ENCODE data around the gene SOX9.
"Not testable (repeated sequence)": the region's sequence is repeated elsewhere in the genome, so short reads cannot be mapped to it uniquely, and the experiment has no call there.

SOX9 gene

GRCh38 chr17:72111336-72111923 lies 9.4 kb upstream of the SOX9 start:
- DNase-seq: peak in 1 of 2 experiments; percentile 46

GRCh38 chr17:72111926-72112325 lies 8.9 kb upstream of the SOX9 start:
- not testable (repeated sequence) for DNase-seq

GRCh38 chr17:72113751-72114150 lies 7.1 kb upstream of the SOX9 start:
- no peak for DNase-seq

- no peak for DNase-seq
Measured at GRCh38 chr17:72115781-72116525, 4.9 kb upstream of the SOX9 start.

- no peak for DNase-seq
Measured at GRCh38 chr17:72116661-72117521, 3.9 kb upstream of the SOX9 start.

- DNase-seq: no peak
Measured at GRCh38 chr17:72117535-72118334, 3.1 kb upstream of the SOX9 start.

DNA sequence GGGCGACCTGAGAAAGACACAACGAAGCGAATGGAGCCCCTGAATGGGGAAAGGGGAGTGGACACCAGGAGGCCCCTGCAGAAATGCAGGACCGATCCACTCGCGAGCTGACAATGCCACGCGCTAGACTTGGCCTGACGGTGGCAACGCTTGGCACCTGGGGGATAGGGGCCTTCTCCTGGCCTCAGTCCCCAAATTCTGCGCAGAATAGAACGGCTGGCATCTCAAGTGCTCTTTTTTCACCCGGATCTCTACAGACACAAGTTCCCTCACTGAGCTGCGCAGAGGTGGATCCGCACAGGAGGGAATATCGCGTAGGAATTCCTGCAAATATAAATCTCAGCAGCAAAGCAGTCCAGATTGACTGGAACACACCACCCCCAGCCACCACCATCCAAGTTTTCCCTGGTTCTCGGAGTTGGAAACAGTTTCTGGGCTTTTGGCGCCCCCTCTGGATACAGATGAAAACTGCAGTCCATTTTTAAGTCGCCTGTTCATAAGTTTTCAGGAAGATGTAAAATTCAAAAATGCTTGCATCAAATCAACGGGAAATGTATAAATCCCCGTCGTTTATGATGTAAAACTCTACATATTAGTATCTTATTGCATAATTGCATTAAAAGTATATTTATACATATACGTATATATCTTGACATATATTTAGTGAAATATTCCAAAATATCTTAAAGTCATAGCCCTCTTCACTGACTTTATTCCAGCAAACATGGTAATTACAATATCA lies 2.3 kb upstream of the SOX9 start:
- peak; percentile 64 to 78 for DNase-seq

DNA sequence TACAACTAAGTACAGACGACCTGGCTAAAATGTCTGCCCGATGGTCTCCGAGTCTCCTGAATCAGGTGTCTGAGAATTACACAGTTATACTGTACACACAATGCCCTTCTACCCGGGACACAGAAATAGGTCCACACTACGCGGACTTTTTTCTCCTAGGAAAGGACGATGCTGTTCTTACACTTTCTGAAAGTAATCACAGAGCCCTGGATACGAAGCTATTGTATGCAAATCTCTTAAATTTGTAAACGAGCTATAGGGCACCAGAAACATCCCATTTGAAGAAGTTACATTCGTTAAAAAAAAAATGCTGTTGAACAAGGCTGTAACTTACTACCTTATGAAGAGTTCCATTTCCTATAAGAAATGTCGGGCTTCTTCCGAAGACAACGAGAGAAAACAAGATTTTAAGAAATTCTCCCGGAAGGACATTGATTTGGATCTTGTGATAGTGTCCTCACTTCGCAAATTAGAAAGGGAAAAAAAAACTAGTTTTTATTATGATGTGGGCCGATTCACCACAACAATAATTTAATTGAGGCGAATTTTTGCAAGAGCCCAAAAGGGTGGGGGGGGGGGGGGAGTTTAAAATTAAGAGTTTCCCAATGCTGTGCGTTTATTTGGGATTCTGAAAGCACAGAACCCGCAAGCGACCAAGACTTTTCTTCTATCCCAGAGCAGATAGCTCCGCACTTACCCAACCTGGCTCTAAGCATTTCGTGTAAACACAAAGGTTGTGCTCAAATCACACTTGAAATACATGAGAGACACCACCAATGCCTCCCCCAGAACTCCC lies 1.5 kb upstream of the SOX9 start:
- peak in 1 of 2 experiments; percentile 48 for DNase-seq

DNA sequence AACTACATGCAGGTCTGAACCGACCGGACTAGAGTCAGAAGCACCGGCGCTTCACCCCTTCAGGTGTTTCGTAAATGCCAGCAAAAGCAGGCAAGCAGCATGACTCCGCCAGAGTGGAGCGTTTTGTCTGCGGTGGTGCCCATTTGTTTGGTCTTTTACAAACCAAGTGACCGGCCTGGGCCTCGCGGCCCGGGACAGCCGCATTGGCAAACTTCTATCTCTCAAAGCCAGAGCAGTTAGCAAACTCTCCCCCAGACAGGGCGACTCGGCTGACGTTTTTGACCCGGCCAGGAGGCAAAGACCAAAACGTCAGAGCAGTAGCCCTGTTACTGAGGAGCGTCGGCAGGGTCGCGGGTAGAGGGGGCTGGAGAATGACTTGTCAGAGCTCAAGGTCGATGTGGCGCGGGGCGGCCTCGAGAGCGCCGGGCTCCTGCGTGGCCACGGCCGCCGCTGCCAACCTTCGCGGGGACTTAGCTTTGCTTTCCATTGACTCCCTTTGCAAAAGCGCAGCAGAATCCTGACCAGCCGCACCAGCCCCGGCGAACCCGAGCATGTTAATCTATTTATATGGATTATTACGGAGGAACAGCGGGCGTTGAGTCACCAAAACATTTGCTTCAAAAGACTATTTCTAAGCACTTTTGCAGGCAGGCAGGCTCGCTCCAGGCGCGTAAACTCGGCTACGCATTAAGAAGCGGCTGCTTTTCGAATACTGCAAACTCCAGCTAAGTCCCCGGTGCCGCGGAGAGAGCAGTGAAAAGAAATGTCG lies 763 bp upstream of the SOX9 start:
- peak; percentile 82 to 93 for DNase-seq

GRCh38 chr17:72121164-72122009 lies 567 bp downstream of the SOX9 start:
- DNase-seq: peak in 1 of 2 experiments; percentile 66

GRCh38 chr17:72122010-72122764 lies 1.4 kb downstream of the SOX9 start:
- DNase-seq: peak in 1 of 2 experiments; percentile 58

DNA sequence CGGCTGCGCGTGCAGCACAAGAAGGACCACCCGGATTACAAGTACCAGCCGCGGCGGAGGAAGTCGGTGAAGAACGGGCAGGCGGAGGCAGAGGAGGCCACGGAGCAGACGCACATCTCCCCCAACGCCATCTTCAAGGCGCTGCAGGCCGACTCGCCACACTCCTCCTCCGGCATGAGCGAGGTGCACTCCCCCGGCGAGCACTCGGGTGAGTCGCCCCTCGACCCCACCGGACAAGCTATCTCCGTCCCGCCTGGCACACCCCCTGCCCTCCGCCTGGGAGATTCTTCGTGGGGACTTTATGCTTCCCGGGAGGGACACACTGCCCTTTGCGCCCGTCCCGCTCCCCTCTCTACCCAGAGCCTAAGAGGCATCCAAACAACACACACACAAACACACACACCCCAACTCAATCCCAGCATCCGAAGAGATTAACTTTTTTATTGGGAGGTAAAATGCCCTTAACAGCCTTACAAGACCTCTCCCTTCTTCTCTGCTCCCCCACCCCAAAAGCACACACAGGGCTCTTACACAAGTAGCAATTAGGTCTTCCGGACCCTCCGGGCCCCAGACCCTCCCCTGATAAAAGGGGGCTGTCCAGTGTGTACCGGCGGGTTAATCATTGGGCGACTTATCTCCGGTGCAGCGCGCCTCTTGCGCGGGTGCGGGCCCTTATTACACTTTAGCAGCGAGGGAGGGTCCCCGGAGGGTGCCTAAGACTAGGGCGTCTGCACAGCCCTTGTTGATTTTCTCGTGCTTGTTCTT lies 2.1 kb downstream of the SOX9 start:
- peak in 1 of 2 experiments; percentile 61 for DNase-seq

- DNase-seq: peak; percentile 41 to 74
Measured at GRCh38 chr17:72123530-72124437, 3.0 kb downstream of the SOX9 start.

DNA sequence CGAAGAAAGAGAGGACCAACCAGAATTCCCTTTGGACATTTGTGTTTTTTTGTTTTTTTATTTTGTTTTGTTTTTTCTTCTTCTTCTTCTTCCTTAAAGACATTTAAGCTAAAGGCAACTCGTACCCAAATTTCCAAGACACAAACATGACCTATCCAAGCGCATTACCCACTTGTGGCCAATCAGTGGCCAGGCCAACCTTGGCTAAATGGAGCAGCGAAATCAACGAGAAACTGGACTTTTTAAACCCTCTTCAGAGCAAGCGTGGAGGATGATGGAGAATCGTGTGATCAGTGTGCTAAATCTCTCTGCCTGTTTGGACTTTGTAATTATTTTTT lies 3.6 kb downstream of the SOX9 start:
- peak in 1 of 2 experiments; percentile 60 for DNase-seq

- peak; percentile 9 to 61 for DNase-seq
Measured at GRCh38 chr17:72125226-72125651, 4.4 kb downstream of the SOX9 start.

DNA sequence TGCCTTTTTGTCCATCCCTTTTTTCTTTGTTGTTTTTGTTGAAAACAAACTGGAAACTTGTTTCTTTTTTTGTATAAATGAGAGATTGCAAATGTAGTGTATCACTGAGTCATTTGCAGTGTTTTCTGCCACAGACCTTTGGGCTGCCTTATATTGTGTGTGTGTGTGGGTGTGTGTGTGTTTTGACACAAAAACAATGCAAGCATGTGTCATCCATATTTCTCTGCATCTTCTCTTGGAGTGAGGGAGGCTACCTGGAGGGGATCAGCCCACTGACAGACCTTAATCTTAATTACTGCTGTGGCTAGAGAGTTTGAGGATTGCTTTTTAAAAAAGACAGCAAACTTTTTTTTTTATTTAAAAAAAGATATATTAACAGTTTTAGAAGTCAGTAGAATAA lies 4.9 kb downstream of the SOX9 start:
- peak in 1 of 2 experiments; percentile 26 for DNase-seq

Data from NCI-H526 (cell line).